Measurements from ENCODE around the gene OSR1. TPM values are rescaled to one million over a fixed set of nuclear protein-coding genes. Genes with fewer than 3 reads are reported as not detected.
A peak's percentile ranks its signal among the peaks of the same experiment; 100 is the strongest.
"Not testable (repeated sequence)": the region's sequence is repeated elsewhere in the genome, so short reads cannot be mapped to it uniquely, and the experiment has no call there.

OSR1 gene
- 8.0 TPM for total RNA-seq
- long read RNA-seq, full-length matches to known transcripts, result 4 of 5 reads
- long read RNA-seq, partial matches to known transcripts, result 0 of 5 reads
- long read RNA-seq, other reads (novel, unspliced or antisense), result 1 of 5 reads

- ATAC-seq (peak; percentile 76), DNase-seq (peak; percentile 83)
- intact Hi-C loops (cut with micrococcal nuclease), result no loop called here
Measured at GRCh38 chr2:19358242-19359020, at the start of gene OSR1. Gene OSR1 (minus strand): TSS chr2:19358623. CDS start chr2:19353805, 4,818 bp downstream.

- DNase-seq (no peak), ATAC-seq (no peak)
- intact Hi-C loops (cut with micrococcal nuclease), result no loop called here
Measured at GRCh38 chr2:19403785-19404184, 45.4 kb upstream of the OSR1 start.

GRCh38 chr2:19392191-19392590, 33.8 kb upstream of the OSR1 start:
- intact Hi-C loops (cut with micrococcal nuclease), result no loop called here
- no peak for DNase-seq
- no peak for ATAC-seq

GRCh38 chr2:19389469-19389868, 31.0 kb upstream of the OSR1 start:
- intact Hi-C loops (cut with micrococcal nuclease); DNase-seq; ATAC-seq: not testable (repeated sequence)

GRCh38 chr2:19380532-19380931, 22.1 kb upstream of the OSR1 start:
- intact Hi-C loops (cut with micrococcal nuclease), result no loop called here
- ATAC-seq (no peak), DNase-seq (no peak)

GRCh38 chr2:19378939-19379338, 20.5 kb upstream of the OSR1 start:
- intact Hi-C loops (cut with micrococcal nuclease), result no loop called here
- DNase-seq (no peak), ATAC-seq (no peak)

GRCh38 chr2:19377717-19378116, 19.3 kb upstream of the OSR1 start:
- DNase-seq, result no peak
- intact Hi-C loops (cut with micrococcal nuclease), result no loop called here
- no peak for ATAC-seq

- DNase-seq (no peak), ATAC-seq (no peak)
- intact Hi-C loops (cut with micrococcal nuclease), result no loop called here
Measured at GRCh38 chr2:19373352-19373751, 14.9 kb upstream of the OSR1 start.

- intact Hi-C loops (cut with micrococcal nuclease), result no loop called here
- ATAC-seq, result no peak
Measured at GRCh38 chr2:19371996-19372582, 13.7 kb upstream of the OSR1 start.

GRCh38 chr2:19369341-19369955, 11.0 kb upstream of the OSR1 start:
- DNase-seq (no peak), ATAC-seq (no peak)
- intact Hi-C loops (cut with micrococcal nuclease), result no loop called here

More at GRCh38 chr2:19371996-19372582, 13.7 kb upstream of the OSR1 start:
- no peak for DNase-seq

- DNase-seq (no peak), ATAC-seq (no peak)
- intact Hi-C loops (cut with micrococcal nuclease), result no loop called here
Measured at GRCh38 chr2:19368760-19369159, 10.3 kb upstream of the OSR1 start.

GRCh38 chr2:19367326-19367725, 8.9 kb upstream of the OSR1 start:
- intact Hi-C loops (cut with micrococcal nuclease), result no loop called here
- DNase-seq (no peak), ATAC-seq (no peak)

- intact Hi-C loops (cut with micrococcal nuclease), result no loop called here
- DNase-seq (no peak), ATAC-seq (no peak)
Measured at GRCh38 chr2:19365126-19365525, 6.7 kb upstream of the OSR1 start.

GRCh38 chr2:19364014-19364413, 5.6 kb upstream of the OSR1 start:
- DNase-seq (no peak), ATAC-seq (no peak)
- intact Hi-C loops (cut with micrococcal nuclease), result loop anchor here (5.0 kb wide), 1 partner anchor 498 kb away; no protein-coding TSS in a partner anchor

GRCh38 chr2:19363474-19363778, 5.0 kb upstream of the OSR1 start:
- intact Hi-C loops (cut with micrococcal nuclease), result loop anchor here (2.0 to 5.0 kb wide), 2 partner anchors 499 to 613 kb away; no protein-coding TSS in a partner anchor
- DNase-seq (peak; percentile 36), ATAC-seq (no peak)

- intact Hi-C loops (cut with micrococcal nuclease), result loop anchor here (2.0 to 5.0 kb wide), 2 partner anchors 499 to 612 kb away; no protein-coding TSS in a partner anchor
- ATAC-seq (peak; percentile 57), DNase-seq (peak; percentile 82)
Measured at GRCh38 chr2:19362755-19363473, 4.5 kb upstream of the OSR1 start.

- intact Hi-C loops (cut with micrococcal nuclease), result loop anchor here (2.0 to 5.0 kb wide), 2 partner anchors 500 to 611 kb away; no protein-coding TSS in a partner anchor
- DNase-seq (no peak), ATAC-seq (no peak)
Measured at GRCh38 chr2:19362094-19362754, 3.8 kb upstream of the OSR1 start.

- intact Hi-C loops (cut with micrococcal nuclease), result loop anchor here (5.0 kb wide), 1 partner anchor 501 kb away; no protein-coding TSS in a partner anchor
- DNase-seq (peak; percentile 71), ATAC-seq (peak; percentile 15)
Measured at GRCh38 chr2:19361325-19361990, 3.0 kb upstream of the OSR1 start.

All from left ventricle myocardium superior (tissue), 1 donor.